BLaER1 treated with 17β-estradiol and CSF1 and Interleukin-3, amounts not matched to agents 10 nM and 100 nM (cell line): ENCODE results near the gene RAB43.
"Not testable (repeated sequence)": the region's sequence is repeated elsewhere in the genome, so short reads cannot be mapped to it uniquely, and the experiment has no call there.

Source experiments
- H3K27ac ChIP-seq, 11 experiments: shearing (Covaris generic); formaldehyde crosslinking; 2 replicates each; pipeline ENCODE4 v1.8.1; 2022
- H3K27me3 ChIP-seq, 11 experiments: shearing (Covaris generic); formaldehyde crosslinking; 2 replicates each; pipeline ENCODE4 v1.8.1; 2022
- H3K36me3 ChIP-seq, 11 experiments: shearing (Covaris generic); formaldehyde crosslinking; 2 replicates each; pipeline ENCODE4 v1.8.1; 2022
- H3K4me1 ChIP-seq, 10 experiments: shearing (Covaris generic); formaldehyde crosslinking; 2 replicates each; pipeline ENCODE4 v1.8.1; 2022
- H3K4me2 ChIP-seq, 11 experiments: shearing (Covaris generic); formaldehyde crosslinking; 2 replicates each; pipeline ENCODE4 v1.8.1; 2022
- H3K4me3 ChIP-seq, 10 experiments: shearing (Covaris generic); formaldehyde crosslinking; 2 replicates each; pipeline ENCODE4 v1.8.1; 2022
- H3K9ac ChIP-seq, 11 experiments: shearing (Covaris generic); formaldehyde crosslinking; 2 replicates each; pipeline ENCODE4 v1.8.1; 2022
- H3K9me3 ChIP-seq, 11 experiments: shearing (Covaris generic); formaldehyde crosslinking; replicated peaks in 1 of 11; 2 replicates each; pipeline ENCODE4 v1.8.1; 2022
- H4K20me1 ChIP-seq, 11 experiments: shearing (Covaris generic); formaldehyde crosslinking; 2 replicates each; pipeline ENCODE4 v1.8.1; 2022
- Cebpa-rat ChIP-seq, 11 experiments: shearing (Covaris generic); IDR thresholded peaks; 2 replicates each; pipeline ENCODE4 v1.8.1; 2022

Gene RAB43

GRCh38 chr3:129118745-129119144 is 2.9 kb downstream of the RAB43 start:
- H3K27ac ChIP-seq: peak overlapping the region; percentile 90 to 100 (median 96); a peak in 21 of 22 replicates

GRCh38 chr3:129117134-129117533 is 4.5 kb downstream of the RAB43 start:
- Histone ChIP-seq H3K27me3 (no peaks in the 10 kb centered on the region), H3K36me3 (peaks cover 32 to 62% (median 53%) of the 10 kb centered on the region in 11 experiments), H3K4me3 (0 out of 20 replicates have a peak overlapping the region, but pooled peaks of 1 of the 10 experiments have one; percentile 44), H3K27ac (peak overlapping the region in 9 of 11 experiments; percentile 69 to 100 (median 99); a peak in 13 of 22 replicates), H3K9me3 (no peaks in the 10 kb centered on the region), H3K9ac (peak overlapping the region in 5 of 11 experiments; percentile 57 to 93 (median 69); a peak in 7 of 22 replicates), H3K4me1 (peaks cover 70 to 80% (median 75%) of the 10 kb centered on the region in 10 experiments), H3K4me2 (peak overlapping the region; percentile 82 to 100 (median 98)), H4K20me1 (peaks cover 5 to 79% (median 33%) of the 10 kb centered on the region in 11 experiments; a peak in 18 of 22 replicates)
- TF ChIP-seq Cebpa-rat (IDR thresholded peaks at IDR 0.05): no peak

More at GRCh38 chr3:129118745-129119144, 2.9 kb downstream of the RAB43 start:
- Histone ChIP-seq H3K9ac (peak overlapping the region; percentile 89 to 99 (median 96)), H3K27me3 (no peaks in the 10 kb centered on the region), H4K20me1 (peaks cover 18 to 78% (median 33%) of the 10 kb centered on the region in 11 experiments; a peak in 21 of 22 replicates), H3K4me2 (peak overlapping the region; percentile 82 to 100 (median 98)), H3K4me3 (peak overlapping the region; percentile 78 to 92 (median 90)), H3K9me3 (no peaks in the 10 kb centered on the region), H3K4me1 (peaks cover 73 to 80% (median 77%) of the 10 kb centered on the region in 10 experiments), H3K36me3 (peaks cover 26 to 46% (median 39%) of the 10 kb centered on the region in 11 experiments)
- no peak for TF ChIP-seq Cebpa-rat (IDR thresholded peaks at IDR 0.05)

GRCh38 chr3:129116482-129116946 is 5.1 kb downstream of the RAB43 start:
- Histone ChIP-seq H3K27ac (peak overlapping the region; percentile 4 to 100 (median 94); a peak in 19 of 22 replicates), H3K4me1 (peaks cover 75 to 80% (median 77%) of the 10 kb centered on the region in 10 experiments), H3K27me3 (no peaks in the 10 kb centered on the region), H3K4me3 (peak overlapping the region in 5 of 10 experiments; percentile 3 to 44 (median 33); a peak in 6 of 20 replicates), H3K4me2 (peak overlapping the region; percentile 82 to 100 (median 98)), H3K9me3 (no peaks in the 10 kb centered on the region), H4K20me1 (peaks cover 10 to 86% (median 39%) of the 10 kb centered on the region in 11 experiments; a peak in 19 of 22 replicates), H3K36me3 (peaks cover 37 to 68% (median 58%) of the 10 kb centered on the region in 11 experiments), H3K9ac (peak overlapping the region in 10 of 11 experiments; percentile 50 to 93 (median 68); a peak in 19 of 22 replicates)
- no peak for TF ChIP-seq Cebpa-rat (IDR thresholded peaks at IDR 0.05)

- no peak for TF ChIP-seq Cebpa-rat (IDR thresholded peaks at IDR 0.05)
- Histone ChIP-seq H3K9me3 (no peaks in the 10 kb centered on the region), H4K20me1 (peaks cover 18 to 97% (median 56%) of the 10 kb centered on the region in 11 experiments; a peak in 20 of 22 replicates)
Observed at GRCh38 chr3:129114455-129114854, 7.1 kb downstream of the RAB43 start.

GRCh38 chr3:129112308-129113052 is 9.1 kb downstream of the RAB43 start:
- H3K9me3 ChIP-seq: no peaks in the 10 kb centered on the region
- peak overlapping the region in 10 of 11 experiments; percentile 1 to 53 (median 28); a peak in 10 of 22 replicates for H3K9ac ChIP-seq
- H3K4me1 ChIP-seq: peaks cover 50 to 60% (median 57%) of the 10 kb centered on the region in 10 experiments
- H3K36me3 ChIP-seq: peaks cover 66 to 92% (median 86%) of the 10 kb centered on the region in 11 experiments
- TF ChIP-seq Cebpa-rat (IDR thresholded peaks at IDR 0.05): peak in 2 of 11 experiments; percentile 14 to 41; a peak in 2 of 22 replicates
- peak overlapping the region in 9 of 11 experiments; percentile 7 to 72 (median 61); a peak in 15 of 22 replicates for H3K27ac ChIP-seq
- H3K27me3 ChIP-seq: no peaks in the 10 kb centered on the region
- peak overlapping the region; percentile 2 to 69 (median 44); a peak in 19 of 22 replicates for H3K4me2 ChIP-seq
- peaks cover 35 to 98% (median 73%) of the 10 kb centered on the region in 11 experiments for H4K20me1 ChIP-seq
- no peak overlapping the region for H3K4me3 ChIP-seq

More at GRCh38 chr3:129114455-129114854, 7.1 kb downstream of the RAB43 start:
- peaks cover 70 to 79% (median 76%) of the 10 kb centered on the region in 10 experiments for H3K4me1 ChIP-seq
- H3K4me3 ChIP-seq: no peak overlapping the region
- peak overlapping the region; percentile 1 to 99 (median 23); a peak in 12 of 22 replicates for H3K4me2 ChIP-seq
- H3K36me3 ChIP-seq: peaks cover 54 to 89% (median 78%) of the 10 kb centered on the region in 11 experiments
- no peak overlapping the region for H3K9ac ChIP-seq
- H3K27me3 ChIP-seq: no peaks in the 10 kb centered on the region
- peak overlapping the region in 4 of 11 experiments; percentile 2 to 61 (median 28); a peak in 5 of 22 replicates for H3K27ac ChIP-seq

GRCh38 chr3:129111076-129111780 is 10.4 kb downstream of the RAB43 start:
- Histone ChIP-seq H3K4me1 (peaks cover 41 to 60% (median 45%) of the 10 kb centered on the region in 10 experiments), H4K20me1 (peaks cover 47 to 100% (median 86%) of the 10 kb centered on the region in 11 experiments), H3K36me3 (peaks cover 73 to 100% (median 94%) of the 10 kb centered on the region in 11 experiments), H3K27ac (peak overlapping the region in 5 of 11 experiments; percentile 5 to 61 (median 33); a peak in 4 of 22 replicates)
- H3K27me3 ChIP-seq, H3K4me3 ChIP-seq, H3K9ac ChIP-seq, H3K4me2 ChIP-seq, H3K9me3 ChIP-seq: not testable (repeated sequence)

- TF ChIP-seq Cebpa-rat (IDR thresholded peaks at IDR 0.05): no peak
- H3K36me3 ChIP-seq: peaks cover 59 to 100% (median 87%) of the 10 kb centered on the region in 11 experiments
- peak overlapping the region in 1 of 11 experiments; percentile 31; a peak in 1 of 22 replicates for H3K9ac ChIP-seq
- no peak overlapping the region for H3K4me3 ChIP-seq
- no peaks in the 10 kb centered on the region for H3K9me3 ChIP-seq
- peaks cover 9 to 27% (median 13%) of the 10 kb centered on the region in 10 experiments for H3K4me1 ChIP-seq
- H4K20me1 ChIP-seq: peaks cover 68 to 100% (median 96%) of the 10 kb centered on the region in 11 experiments
- H3K4me2 ChIP-seq: no peak overlapping the region
- no peak overlapping the region for H3K27ac ChIP-seq
- no peaks in the 10 kb centered on the region for H3K27me3 ChIP-seq
Observed at GRCh38 chr3:129107793-129108192, 13.8 kb downstream of the RAB43 start.
